Hematopoietic multipotent progenitor cell treated with erythropoietin and hydrocortisone succinate and interleukin-3 and kit ligand, for 4 days (in vitro differentiated cells): ENCODE data around the gene UBE2E2.
"Not testable (repeated sequence)": the region's sequence is repeated elsewhere in the genome, so short reads cannot be mapped to it uniquely, and the experiment has no call there.

Experiments used
- DNase-seq: peaks from one replicate; pipeline ENCODE4 v3.0.0-alpha.2; 2015

The UBE2E2 gene

GRCh38 chr3:23594894-23595670 lies 392.0 kb downstream of the UBE2E2 start:
- no peak for DNase-seq

DNA sequence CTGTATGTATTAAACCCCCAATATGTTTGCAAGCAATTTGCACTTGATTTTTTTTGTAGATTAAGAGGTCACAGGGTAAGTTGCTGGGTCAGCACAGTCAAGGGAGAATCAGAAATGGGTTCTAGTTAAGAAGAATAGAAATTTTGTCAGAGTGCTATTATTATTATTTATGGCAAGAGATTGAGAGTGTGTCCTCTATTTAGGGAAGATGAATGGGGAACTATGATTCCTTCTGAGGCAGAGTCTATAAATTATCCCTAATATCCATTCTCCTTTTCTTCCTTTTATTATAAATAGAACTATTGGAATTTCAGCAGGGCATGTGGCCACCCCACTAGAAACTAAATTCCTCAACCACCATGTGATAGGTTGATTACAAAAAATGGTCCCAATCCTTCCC lies 392.7 kb downstream of the UBE2E2 start:
- DNase-seq: no peak

- no peak for DNase-seq
Measured at GRCh38 chr3:23600167-23600871, 397.2 kb downstream of the UBE2E2 start.

DNA sequence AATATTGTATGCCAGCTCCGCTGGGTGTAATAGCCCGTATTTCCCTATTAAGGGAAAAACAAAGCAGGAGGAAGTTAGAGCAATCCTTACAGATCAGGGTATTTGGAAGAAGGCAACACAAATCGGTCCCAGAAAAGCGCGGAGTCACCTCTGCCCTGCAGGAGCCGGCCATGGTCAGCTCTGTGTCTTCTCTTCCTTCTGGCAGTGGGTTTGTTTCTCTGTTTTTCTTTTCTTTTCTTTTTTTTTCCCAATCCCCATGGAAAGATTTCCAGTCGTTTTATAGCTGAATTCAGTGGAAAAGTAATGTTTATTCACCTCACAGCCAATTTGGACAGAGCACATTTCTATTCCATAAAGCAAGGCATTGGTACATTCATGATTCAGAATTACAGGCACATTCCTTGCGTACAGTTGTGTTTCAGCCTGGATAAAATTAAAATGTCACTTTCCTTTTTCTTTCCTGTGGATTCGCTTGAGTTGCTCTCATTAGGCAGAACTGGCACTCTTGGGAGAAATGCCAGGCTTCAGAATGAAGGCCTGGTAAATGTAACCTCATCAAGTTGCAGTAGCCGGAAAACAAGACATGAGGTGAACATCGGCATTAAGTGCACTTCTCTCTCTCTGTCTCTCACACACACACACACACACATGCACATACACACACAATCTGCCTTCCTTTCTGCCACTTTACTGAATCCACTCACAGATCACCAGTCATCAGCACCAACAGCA lies 398.1 kb downstream of the UBE2E2 start:
- no peak for DNase-seq

DNA sequence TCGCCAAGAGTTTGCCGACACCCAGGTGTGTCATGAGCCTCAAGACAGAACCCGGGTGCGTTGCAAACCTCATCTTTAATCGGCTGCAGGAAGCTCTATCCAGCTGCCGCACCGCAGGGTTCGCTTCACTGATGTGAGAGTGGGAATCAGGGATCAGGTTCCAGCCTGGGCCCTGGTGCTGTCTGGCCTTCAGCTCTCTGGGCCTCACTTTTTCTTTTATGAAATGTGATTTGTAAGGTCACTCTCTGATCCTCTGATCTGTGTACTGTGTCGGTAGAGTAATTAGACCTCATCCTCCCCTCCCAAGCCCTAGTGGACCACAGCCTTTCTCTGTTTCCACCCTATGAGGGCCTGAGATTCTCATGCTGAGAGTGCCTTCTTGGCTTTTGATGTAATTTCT lies 399.8 kb downstream of the UBE2E2 start:
- DNase-seq: no peak

GRCh38 chr3:23607184-23607847 lies 404.2 kb downstream of the UBE2E2 start:
- DNase-seq: no peak

GRCh38 chr3:23608650-23609049 lies 405.5 kb downstream of the UBE2E2 start:
- no peak for DNase-seq

GRCh38 chr3:23611737-23612295 lies 408.7 kb downstream of the UBE2E2 start:
- DNase-seq: peak; percentile 48

DNA sequence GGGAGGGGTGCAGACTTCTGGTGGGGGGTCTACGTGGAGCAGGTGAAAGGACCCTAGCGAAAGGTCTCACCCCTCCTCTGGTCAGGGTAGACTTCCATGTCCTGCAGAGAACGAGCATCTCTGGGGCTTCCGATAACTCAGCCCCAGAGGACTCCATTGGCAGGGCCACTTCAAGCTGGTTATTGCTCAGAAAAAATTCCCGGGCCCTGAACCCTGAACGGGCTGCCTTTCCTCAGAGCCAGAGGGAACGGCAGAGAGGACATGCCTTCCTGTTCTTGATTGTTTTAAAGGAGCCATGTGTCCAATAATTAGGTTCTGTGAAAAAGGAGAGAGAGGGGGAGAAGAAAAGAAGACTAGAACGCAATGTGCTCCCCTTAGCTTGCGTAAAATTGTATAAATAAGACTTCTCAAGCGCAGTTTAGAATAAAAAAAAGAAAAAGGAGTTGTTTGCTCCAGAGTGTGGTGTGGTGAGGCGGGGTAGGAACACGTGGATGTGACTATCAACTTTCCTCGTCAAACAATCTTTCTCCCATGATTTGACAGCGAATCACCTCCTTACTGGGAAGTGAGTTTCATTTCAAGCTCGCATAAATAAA lies 409.3 kb downstream of the UBE2E2 start:
- no peak for DNase-seq

DNA sequence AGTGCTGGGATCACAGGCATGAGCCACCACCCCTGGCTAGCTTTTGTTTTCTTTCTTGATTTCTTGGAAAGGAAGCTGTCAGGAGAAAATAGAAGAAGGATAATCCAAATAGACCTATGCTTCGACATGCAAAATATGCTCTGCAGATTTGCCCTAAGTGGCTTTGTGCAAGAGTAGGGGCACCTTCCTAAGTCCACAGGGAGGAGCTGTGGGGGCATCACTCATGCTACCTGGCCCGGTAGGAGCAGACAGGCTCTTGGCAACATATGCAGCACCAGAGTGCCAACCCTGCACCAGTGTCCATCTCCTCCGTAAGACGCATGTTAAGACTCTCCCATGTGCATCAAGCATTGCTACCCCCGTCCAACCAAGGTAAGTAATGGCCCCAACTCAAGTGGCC lies 411.9 kb downstream of the UBE2E2 start:
- no peak for DNase-seq

GRCh38 chr3:23618475-23618874 lies 415.3 kb downstream of the UBE2E2 start:
- not testable (repeated sequence) for DNase-seq

- peak; percentile 35 for DNase-seq
Measured at GRCh38 chr3:23619705-23620637, 416.8 kb downstream of the UBE2E2 start.

- DNase-seq: no peak
Measured at GRCh38 chr3:23620638-23621015, 417.5 kb downstream of the UBE2E2 start.

DNA sequence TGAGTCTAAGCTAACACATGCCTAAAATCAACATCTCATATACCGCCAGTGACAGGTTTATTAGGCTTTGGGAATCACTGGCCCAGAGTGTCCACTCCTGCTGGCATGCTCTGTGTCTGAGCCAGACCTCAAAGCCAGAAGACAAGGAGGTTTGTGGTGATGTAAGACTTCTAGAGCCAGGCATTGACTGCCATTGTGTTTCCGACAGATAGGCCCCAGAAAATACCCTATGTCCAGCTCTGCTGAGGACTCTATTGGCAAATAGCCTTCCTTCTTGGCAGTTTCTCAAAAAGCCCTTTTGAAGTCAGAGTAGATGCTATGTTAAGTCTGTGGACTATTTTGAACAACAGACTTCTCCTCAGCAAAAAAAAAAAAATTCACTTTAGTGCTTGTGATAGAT lies 420.7 kb downstream of the UBE2E2 start:
- DNase-seq: no peak

DNA sequence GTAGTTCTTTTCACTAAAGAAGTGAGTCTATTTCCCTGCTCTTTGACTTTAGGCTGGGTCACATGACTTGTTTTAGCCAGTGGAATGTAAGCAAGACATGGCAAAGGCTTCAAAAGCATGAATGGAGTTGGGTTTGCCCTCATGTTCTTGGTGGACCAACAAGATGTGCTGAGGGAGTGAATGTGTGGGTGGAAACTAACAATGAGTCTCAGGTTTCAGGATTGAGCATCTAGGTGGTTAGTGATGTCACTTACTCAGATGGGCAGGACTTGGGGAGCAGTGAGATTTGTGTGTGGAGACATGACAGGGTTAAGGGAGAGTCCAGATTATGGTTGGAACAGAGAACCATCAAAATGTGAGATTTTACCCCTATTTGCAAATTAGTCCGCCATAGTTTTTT lies 421.2 kb downstream of the UBE2E2 start:
- DNase-seq: no peak

GRCh38 chr3:23626442-23626841 lies 423.3 kb downstream of the UBE2E2 start:
- DNase-seq: no peak

DNA sequence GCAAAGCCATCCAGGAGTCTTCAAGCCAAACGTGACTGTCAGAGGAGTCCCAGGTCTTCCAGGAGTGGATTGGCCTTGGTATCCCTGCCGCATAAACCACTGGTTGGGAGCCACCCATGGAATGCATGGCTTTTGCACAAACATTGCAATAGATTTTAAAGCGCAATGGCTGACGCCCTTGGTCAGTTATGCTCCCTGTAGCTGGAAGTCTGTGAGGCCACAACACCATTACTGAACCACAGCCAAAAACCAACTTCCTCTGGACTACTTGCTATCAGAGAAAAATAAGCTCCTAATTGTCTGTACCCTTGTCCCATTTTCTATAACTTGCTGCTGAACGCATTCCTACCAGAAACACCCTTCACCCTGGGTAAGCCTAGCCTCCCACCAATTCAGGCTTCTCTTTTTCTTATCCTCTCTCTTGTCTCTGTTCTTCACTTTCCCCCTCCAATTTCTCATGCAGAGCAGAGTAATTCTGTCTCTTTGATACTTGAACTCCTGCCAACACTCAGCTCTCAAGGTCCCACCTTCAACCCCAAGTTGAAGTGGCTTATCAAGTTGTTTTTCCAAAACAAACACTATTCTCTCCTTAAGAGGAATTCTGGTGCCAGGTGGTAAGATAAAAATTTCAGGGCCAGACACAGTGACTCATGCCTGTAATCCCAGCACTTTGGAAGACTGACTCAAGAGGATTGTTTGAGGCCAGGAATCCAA lies 426.2 kb downstream of the UBE2E2 start:
- DNase-seq: no peak

GRCh38 chr3:23633261-23633960 lies 430.3 kb downstream of the UBE2E2 start:
- no peak for DNase-seq

GRCh38 chr3:23637339-23637738 lies 434.2 kb downstream of the UBE2E2 start:
- DNase-seq: no peak
